IgD-negative memory B cell (primary cell): Measurements from ENCODE around the gene ZNF239. TPM values are rescaled to one million over a fixed set of nuclear protein-coding genes. Genes with fewer than 3 reads are reported as not detected.
"Not testable (repeated sequence)": the region's sequence is repeated elsewhere in the genome, so short reads cannot be mapped to it uniquely, and the experiment has no call there.

Source experiments
- H3K27ac Mint-ChIP-seq, 3 donors: one replicate each; pipeline ENCODE4 v1.8.0; 2020 to 2022; ENCODE audit warnings: mild to moderate bottlenecking in 3 of 3, mixed read lengths in 3 of 3, moderate library complexity in 1 of 3
- H3K27me3 Mint-ChIP-seq: one replicate; pipeline ENCODE4 v1.8.0; 2021; ENCODE audit warnings: mixed read lengths
- H3K36me3 Mint-ChIP-seq: one replicate; pipeline ENCODE4 v1.8.0; 2020; ENCODE audit warnings: mild to moderate bottlenecking, mixed read lengths
- H3K4me1 Mint-ChIP-seq, 3 donors: one replicate each; pipeline ENCODE4 v1.8.0; 2020 to 2022; ENCODE audit warnings: mixed read lengths in 3 of 3, mild to moderate bottlenecking in 1 of 3
- H3K4me3 Mint-ChIP-seq, 4 donors: one replicate each; pipeline ENCODE4 v1.8.0; 2020 to 2022; ENCODE audit warnings: mild to moderate bottlenecking in 4 of 4, mixed read lengths in 4 of 4, moderate library complexity in 3 of 4
- H3K9me3 Mint-ChIP-seq, 3 donors: one replicate each; pipeline ENCODE4 v1.8.0; 2020 to 2021; ENCODE audit warnings: mixed read lengths in 3 of 3, mild to moderate bottlenecking in 1 of 3
- polyA plus RNA-seq: library from polyadenylated mRNA; unstranded; fragments of 300-500 nt; fragmentation: Illumina TruSeq; gene quantifications from one replicate; pipeline ENCODE4 v1.2.3, GENCODE V29; 2021

The ZNF239 gene
- polyA plus RNA-seq, 1 donor from 2014 or later: 1.5 TPM

DNA sequence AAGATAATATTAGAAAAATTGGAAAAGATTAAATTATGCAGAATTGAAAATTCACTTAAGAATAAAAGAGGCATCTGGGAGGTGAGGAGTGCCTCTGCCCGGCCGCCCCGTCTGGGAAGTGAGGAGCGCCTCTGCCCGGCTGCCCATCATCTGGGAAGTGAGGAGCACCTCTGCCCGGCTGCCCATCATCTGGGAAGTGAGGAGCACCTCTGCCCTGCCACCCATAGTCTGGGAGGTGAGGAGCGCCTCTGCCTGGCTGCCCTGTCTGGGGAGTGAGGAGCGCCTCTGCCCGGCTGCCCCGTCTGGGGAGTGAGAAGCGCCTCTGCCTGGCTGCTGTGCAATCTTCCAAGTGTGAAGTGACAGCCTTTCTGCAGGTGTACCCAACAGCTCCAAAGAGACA, 30.7 kb downstream of the ZNF239 start:
- H3K36me3 Mint-ChIP-seq, H3K27ac Mint-ChIP-seq, H3K4me1 Mint-ChIP-seq, H3K27me3 Mint-ChIP-seq, H3K4me3 Mint-ChIP-seq: not testable (repeated sequence)
- peaks cover 5 to 24% (median 16%) of the 10 kb centered on the region in 3 donors for H3K9me3 Mint-ChIP-seq

DNA sequence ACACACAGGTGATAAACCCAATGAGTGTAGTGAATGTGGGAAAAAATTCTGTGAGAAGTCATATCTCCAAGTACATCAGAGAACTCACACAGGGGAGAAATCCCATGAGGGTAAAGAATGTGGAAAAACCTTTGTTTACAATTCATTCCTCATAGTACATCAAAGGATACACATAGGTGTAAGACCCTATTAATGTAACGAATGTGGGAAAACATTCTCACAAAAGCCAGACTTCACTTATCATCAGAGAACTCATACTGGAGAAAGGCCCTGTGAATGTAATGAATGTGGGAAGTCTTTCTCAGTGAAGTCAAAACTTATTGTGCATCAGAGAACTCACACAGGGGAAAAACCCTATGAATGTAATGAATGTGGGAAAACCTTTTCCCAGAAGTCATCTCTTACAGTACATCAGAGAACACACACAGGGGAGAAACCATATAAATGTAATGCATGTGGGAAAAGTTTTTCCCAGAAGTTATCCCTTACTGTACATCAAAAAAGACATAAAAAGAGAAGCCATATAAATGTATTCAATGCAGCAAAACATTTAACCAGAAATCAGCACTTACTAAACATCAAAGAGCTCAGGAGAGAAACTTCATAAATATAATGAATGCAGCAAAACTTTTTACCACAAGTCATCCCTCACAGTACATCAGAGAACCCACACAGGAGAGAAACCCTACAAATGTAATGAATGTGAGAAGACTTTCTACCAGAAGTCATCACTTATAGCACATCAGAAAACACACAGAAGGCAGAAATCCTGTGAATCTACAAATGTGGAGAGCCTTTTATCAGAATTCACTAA, 49.8 kb downstream of the ZNF239 start:
- no peak overlapping the region for H3K27ac Mint-ChIP-seq
- H3K4me3 Mint-ChIP-seq: no peak overlapping the region
- peaks cover 9% of the 10 kb centered on the region for H3K36me3 Mint-ChIP-seq
- no peaks in the 10 kb centered on the region for H3K4me1 Mint-ChIP-seq
- peaks cover 9 to 56% (median 56%) of the 10 kb centered on the region in 3 donors for H3K9me3 Mint-ChIP-seq
- no peaks in the 10 kb centered on the region for H3K27me3 Mint-ChIP-seq

Other genes starting within 250 kb of the ZNF239 start
- not detected for gene FXYD4, start 203.0 kb downstream of the ZNF239 start, polyA plus RNA-seq
- 242 TPM for gene HNRNPF, start 165.4 kb downstream of the ZNF239 start, polyA plus RNA-seq
- gene ZNF487, start 137.5 kb downstream of the ZNF239 start, polyA plus RNA-seq: 6.1 TPM
- gene ZNF485, start 31.8 kb upstream of the ZNF239 start, polyA plus RNA-seq: 4.2 TPM
- gene ZNF32, start 74.3 kb upstream of the ZNF239 start, polyA plus RNA-seq: 62.2 TPM